Peyer's patch (tissue), 4 donors: Measurements from ENCODE around the gene PABPN1L. TPM values are rescaled to one million over a fixed set of nuclear protein-coding genes. Genes with fewer than 3 reads are reported as not detected.
"Not testable (repeated sequence)": the region's sequence is repeated elsewhere in the genome, so short reads cannot be mapped to it uniquely, and the experiment has no call there.

Source experiments
- DNase-seq, 3 donors: peaks; one replicate each; pipeline ENCODE4 v3.0.0-alpha.2; 2017 to 2019
- H3K27ac ChIP-seq, 4 donors: fragments of 200-600 bp; sonication (generic); one replicate each; pipeline ENCODE4 v1.5.1; 2016 to 2019
- H3K27me3 ChIP-seq, 2 donors: fragments of 200-600 bp; sonication (generic); one replicate each; pipeline ENCODE4 v1.5.1; 2019
- H3K36me3 ChIP-seq, 3 donors: fragments of 200-600 bp; sonication (generic); one replicate each; pipeline ENCODE4 v1.5.1; 2016 to 2019
- H3K4me1 ChIP-seq, 4 donors: fragments of 200-600 bp; sonication (generic); one replicate each; pipeline ENCODE4 v1.5.1; 2016 to 2019
- H3K4me3 ChIP-seq, 4 donors: fragments of 200-600 bp; sonication (generic); 1 replicate in 3 of 4; 2 replicates in 1 of 4; pipeline ENCODE4 v1.5.1; 2016 to 2019; ENCODE audit warnings: mild to moderate bottlenecking in 1 of 4
- H3K9me3 ChIP-seq, 4 donors: fragments of 200-600 bp; sonication (generic); one replicate each; pipeline ENCODE4 v1.5.1; 2016 to 2019; ENCODE audit warnings: mild to moderate bottlenecking in 1 of 4
- CTCF ChIP-seq, 6 experiments: fragments of 450-650 bp in 4 of 6; fragments of 200-600 bp in 2 of 6; sonication (generic) in 1 of 6; IDR thresholded peaks; one replicate each; pipeline ENCODE4 v1.5.1; 2017 to 2019; ENCODE audit warnings: antibody characterized with exemption in 6 of 6, mild to moderate bottlenecking in 3 of 6, moderate library complexity in 1 of 6
- POLR2A ChIP-seq, 2 donors: fragments of 450-650 bp; IDR thresholded peaks; one replicate each; pipeline ENCODE4 v1.5.1; 2017; ENCODE audit warnings: antibody characterized with exemption in 2 of 2, mild to moderate bottlenecking in 2 of 2, moderate library complexity in 2 of 2
- total RNA-seq, 4 donors: library from RNA; depleted of rRNA; stranded (reverse); fragments of >200 nt; gene quantifications; one replicate each; pipeline ENCODE4 v1.1.0, GENCODE V29; 2016

The PABPN1L gene
- total RNA-seq, 4 donors from 2014 or later = not detected

GRCh38 chr16:88825146-88825545 lies 41.3 kb downstream of the PABPN1L start:
- Histone ChIP-seq H3K36me3 (peaks cover 0 to 58% (median 0%) of the 10 kb centered on the region in 3 donors), H3K4me3 (no peak overlapping the region), H3K4me1 (peaks cover 0 to 9% (median 2%) of the 10 kb centered on the region in 4 donors), H3K27ac (peak overlapping the region in 1 of 4 donors; percentile 62), H3K9me3 (no peaks in the 10 kb centered on the region), H3K27me3 (no peaks in the 10 kb centered on the region)
- no peak for TF ChIP-seq POLR2A (IDR thresholded peaks at IDR 0.05)
- TF ChIP-seq CTCF (IDR thresholded peaks at IDR 0.05) = no peak
- DNase-seq = no peak

- Histone ChIP-seq H3K4me3 (no peak overlapping the region), H3K9me3 (no peaks in the 10 kb centered on the region), H3K36me3 (peaks cover 0 to 55% (median 0%) of the 10 kb centered on the region in 3 donors), H3K4me1 (peaks cover 0 to 9% (median 2%) of the 10 kb centered on the region in 4 donors), H3K27ac (no peak overlapping the region), H3K27me3 (no peaks in the 10 kb centered on the region)
- DNase-seq = no peak
- TF ChIP-seq CTCF (IDR thresholded peaks at IDR 0.05) = no peak
- TF ChIP-seq POLR2A (IDR thresholded peaks at IDR 0.05) = no peak
Measured at GRCh38 chr16:88824256-88825077, 42.0 kb downstream of the PABPN1L start.

- H3K4me1 ChIP-seq, H3K4me3 ChIP-seq, H3K9me3 ChIP-seq, H3K27ac ChIP-seq, H3K27me3 ChIP-seq, DNase-seq: not testable (repeated sequence)
- peaks cover 0 to 47% (median 0%) of the 10 kb centered on the region in 3 donors for H3K36me3 ChIP-seq
Measured at GRCh38 chr16:88823646-88824045, 42.8 kb downstream of the PABPN1L start.

GRCh38 chr16:88822281-88823040 lies 44.0 kb downstream of the PABPN1L start:
- peaks cover 0 to 38% (median 0%) of the 10 kb centered on the region in 3 donors for H3K36me3 ChIP-seq
- no peaks in the 10 kb centered on the region for H3K27me3 ChIP-seq
- no peak overlapping the region for H3K27ac ChIP-seq
- H3K4me1 ChIP-seq = peaks cover 0 to 9% (median 2%) of the 10 kb centered on the region in 4 donors
- TF ChIP-seq POLR2A (IDR thresholded peaks at IDR 0.05) = no peak
- no peak for TF ChIP-seq CTCF (IDR thresholded peaks at IDR 0.05)
- no peak overlapping the region for H3K4me3 ChIP-seq
- no peaks in the 10 kb centered on the region for H3K9me3 ChIP-seq
- no peak for DNase-seq

- DNase-seq = no peak
- H3K4me3 ChIP-seq = no peak overlapping the region
- H3K9me3 ChIP-seq = no peaks in the 10 kb centered on the region
- no peaks in the 10 kb centered on the region for H3K27me3 ChIP-seq
- H3K27ac ChIP-seq = no peak overlapping the region
- H3K4me1 ChIP-seq = peaks cover 0 to 4% (median under 1%) of the 10 kb centered on the region in 4 donors
- H3K36me3 ChIP-seq = peaks cover 0 to 29% (median 0%) of the 10 kb centered on the region in 3 donors
- TF ChIP-seq POLR2A (IDR thresholded peaks at IDR 0.05) (no peak), CTCF (IDR thresholded peaks at IDR 0.05) (no peak)
Measured at GRCh38 chr16:88821168-88821850, 45.2 kb downstream of the PABPN1L start.
